ENCODE measurements around the gene TMEM252. TPM values are rescaled to one million over a fixed set of nuclear protein-coding genes. Genes with fewer than 3 reads are reported as not detected.

Gene TMEM252
- polyA plus RNA-seq, 1 donor (not counting 4 experiments of a cell fraction or from before 2014, with no cell fraction given): not detected

- DNase-seq (ENCODE audit: low read depth, low spot score) (no peak), FAIRE-seq (no peak)
- Histone ChIP-seq H3K4me2 (ENCODE audit: control insufficient read depth, extremely low read depth, insufficient read depth, low read depth, low read length) (no peak overlapping the region), H3K9me3 (ENCODE audit: control insufficient read depth, low read depth, low read length) (no peaks in the 10 kb centered on the region), H3K36me3 (ENCODE audit: control insufficient read depth in 2 of 2, extremely low read depth in 1 of 2, insufficient read depth in 2 of 2, low read length in 2 of 2) (no peaks in the 10 kb centered on the region), H3K4me3 (ENCODE audit: control insufficient read depth in 2 of 3, extremely low read depth in 1 of 3, insufficient read depth in 2 of 3, low read depth in 1 of 3, low read length in 3 of 3) (no peak overlapping the region), H3K9me1 (ENCODE audit: control insufficient read depth, extremely low read depth, insufficient read depth, low read length) (no peaks in the 10 kb centered on the region), H3K9ac (ENCODE audit: control insufficient read depth, extremely low read depth, insufficient read depth, low read length) (no peak overlapping the region), H3K27me3 (ENCODE audit: control insufficient read depth, extremely low read depth, insufficient read depth, low read length) (no peaks in the 10 kb centered on the region), H2AFZ (ENCODE audit: control insufficient read depth, low read length) (no peak overlapping the region), H3K79me2 (ENCODE audit: control insufficient read depth, insufficient read depth, low read length) (no peaks in the 10 kb centered on the region), H3K27ac (ENCODE audit: control insufficient read depth, insufficient read depth, low read length) (no peak overlapping the region), H4K20me1 (ENCODE audit: control insufficient read depth, extremely low read depth, insufficient read depth, low read length) (no peaks in the 10 kb centered on the region), H3K4me1 (ENCODE audit: control insufficient read depth, extremely low read depth, insufficient read depth, low read length) (no peaks in the 10 kb centered on the region)
- no peak for TF ChIP-seq EZH2 (IDR thresholded peaks at IDR 0.05; ENCODE audit: low read length)
- TF ChIP-seq CTCF (optimal IDR thresholded peaks at IDR 0.05 in 1 of 3, IDR thresholded peaks at IDR 0.05 in 1 of 3, conservative IDR thresholded peaks at IDR 0.05 in 1 of 3; ENCODE audit: extremely low read depth in 1 of 3, insufficient read depth in 2 of 3, low read length in 3 of 3): no peak
- dilution Hi-C loops (cut with MboI; ENCODE audit: extremely low pct_ligation_motif_present, low sequenced_read_pairs): no loop called here
Measured at GRCh38 chr9:68488126-68488525, 52.6 kb downstream of the TMEM252 start.

Other genes starting within 250 kb of the TMEM252 start
- gene FOXD4L3, start 238.0 kb downstream of the TMEM252 start, polyA plus RNA-seq: not detected in 3 replicates
- 0.18 TPM in 1 of 3 replicates, not detected in the others for gene PGM5, start 184.3 kb downstream of the TMEM252 start, polyA plus RNA-seq
- 0.04 to 0.05 TPM in 2 of 3 replicates, not detected in the other for gene PIP5K1B, start 164.4 kb upstream of the TMEM252 start, polyA plus RNA-seq